Breast epithelium (tissue), 4 donors: ENCODE measurements around the gene PGAM5. TPM values are rescaled to one million over a fixed set of nuclear protein-coding genes. Genes with fewer than 3 reads are reported as not detected.
A peak's percentile ranks its signal among the peaks of the same experiment; 100 is the strongest.

Source experiments
- DNase-seq, 2 donors: peaks; one replicate each; pipeline ENCODE4 v3.0.0-alpha.2; 2019; ENCODE audit warnings: low spot score in 2 of 2
- H3K27ac ChIP-seq, 2 donors: fragments of 200-600 bp; sonication (generic) in 1 of 2; one replicate each; pipeline ENCODE4 v1.5.1; 2016 to 2019; ENCODE audit warnings: mild to moderate bottlenecking in 1 of 2
- H3K27me3 ChIP-seq, 2 donors: fragments of 200-600 bp; sonication (generic) in 1 of 2; one replicate each; pipeline versions ENCODE4 v1.5.1 to v1.6.0; 2017 to 2019; ENCODE audit warnings: control low read depth in 1 of 2, mild to moderate bottlenecking in 1 of 2
- H3K36me3 ChIP-seq: fragments of 200-600 bp; one replicate; pipeline ENCODE4 v1.5.1; 2019
- H3K4me1 ChIP-seq, 2 donors: fragments of 200-600 bp; sonication (generic); one replicate each; pipeline ENCODE4 v1.5.1; 2016 to 2019; ENCODE audit warnings: control low read depth in 1 of 2
- H3K4me3 ChIP-seq, 3 donors: fragments of 200-600 bp; sonication (generic); 1 replicate in 2 of 3; 2 replicates in 1 of 3; pipeline ENCODE4 v1.5.1; 2016 to 2019; ENCODE audit warnings: mild to moderate bottlenecking in 3 of 3, moderate library complexity in 2 of 3
- H3K9me3 ChIP-seq, 2 donors: fragments of 200-600 bp; sonication (generic) in 1 of 2; one replicate each; pipeline ENCODE4 v1.5.1; 2016 to 2019; ENCODE audit warnings: control low read depth in 1 of 2
- POLR2A ChIP-seq: fragments of 450-650 bp; IDR thresholded peaks from one replicate; pipeline ENCODE4 v1.6.1; 2016; ENCODE audit warnings: antibody characterized with exemption, mild to moderate bottlenecking, moderate library complexity
- POLR2AphosphoS5 ChIP-seq, 3 donors: sonication (generic); formaldehyde crosslinking; IDR thresholded peaks; one replicate each; pipeline ENCODE4 v1.6.1; 2017; ENCODE audit warnings: antibody characterized with exemption in 3 of 3
- intact Hi-C: fragments of 100-400 bp; cut with DNase I; formaldehyde crosslinking; loops from one replicate; pipeline ENCODE4 v1.15.1; 2023; ENCODE audit warnings: low total_unique reads
- total RNA-seq, 3 donors: library from RNA; depleted of rRNA; stranded (reverse); fragments of >200 nt; gene quantifications; one replicate each; pipeline ENCODE4 v1.1.0, GENCODE V29; 2016
- TF ChIP-seq, protein P1 (sequence below), 3 donors: fragments of 450-650 bp; IDR thresholded peaks; one replicate each; pipeline ENCODE4 v1.5.1; 2016 to 2017; ENCODE audit warnings: antibody characterized with exemption in 3 of 3, mild to moderate bottlenecking in 3 of 3, moderate library complexity in 3 of 3

Gene PGAM5
- total RNA-seq, 3 donors from 2014 or later, result 20.2 to 38.0 (median 22.8) TPM

DNA sequence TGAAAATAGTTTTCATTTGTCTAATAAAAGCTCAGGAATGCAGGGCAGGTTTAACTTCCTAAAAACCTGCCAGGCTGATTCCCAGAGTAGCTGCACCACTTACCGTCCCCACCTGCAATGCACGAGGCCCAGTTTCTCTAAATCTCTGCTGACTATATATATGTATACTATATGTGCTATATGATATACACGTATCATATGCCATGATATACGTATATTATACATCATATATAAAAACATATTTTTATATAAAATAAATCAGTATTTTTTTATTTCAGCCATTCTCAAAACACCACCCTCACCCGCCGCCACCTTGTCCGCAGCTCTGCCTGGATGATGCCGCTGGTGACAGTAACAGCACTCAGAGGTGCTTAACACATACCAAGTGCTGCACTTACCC, 48.7 kb downstream of the PGAM5 start:
- DNase-seq, result no peak
- Histone ChIP-seq H3K4me3 (peak overlapping the region in 1 of 3 donors; percentile 5), H3K9me3 (no peaks in the 10 kb centered on the region), H3K4me1 (peaks cover 5 to 13% of the 10 kb centered on the region in 2 donors), H3K27ac (no peak overlapping the region), H3K36me3 (no peaks in the 10 kb centered on the region), H3K27me3 (no peaks in the 10 kb centered on the region)
- intact Hi-C loops, result no loop called here
- TF ChIP-seq, protein P1, sequence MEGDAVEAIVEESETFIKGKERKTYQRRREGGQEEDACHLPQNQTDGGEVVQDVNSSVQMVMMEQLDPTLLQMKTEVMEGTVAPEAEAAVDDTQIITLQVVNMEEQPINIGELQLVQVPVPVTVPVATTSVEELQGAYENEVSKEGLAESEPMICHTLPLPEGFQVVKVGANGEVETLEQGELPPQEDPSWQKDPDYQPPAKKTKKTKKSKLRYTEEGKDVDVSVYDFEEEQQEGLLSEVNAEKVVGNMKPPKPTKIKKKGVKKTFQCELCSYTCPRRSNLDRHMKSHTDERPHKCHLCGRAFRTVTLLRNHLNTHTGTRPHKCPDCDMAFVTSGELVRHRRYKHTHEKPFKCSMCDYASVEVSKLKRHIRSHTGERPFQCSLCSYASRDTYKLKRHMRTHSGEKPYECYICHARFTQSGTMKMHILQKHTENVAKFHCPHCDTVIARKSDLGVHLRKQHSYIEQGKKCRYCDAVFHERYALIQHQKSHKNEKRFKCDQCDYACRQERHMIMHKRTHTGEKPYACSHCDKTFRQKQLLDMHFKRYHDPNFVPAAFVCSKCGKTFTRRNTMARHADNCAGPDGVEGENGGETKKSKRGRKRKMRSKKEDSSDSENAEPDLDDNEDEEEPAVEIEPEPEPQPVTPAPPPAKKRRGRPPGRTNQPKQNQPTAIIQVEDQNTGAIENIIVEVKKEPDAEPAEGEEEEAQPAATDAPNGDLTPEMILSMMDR (IDR thresholded peaks at IDR 0.05), result no peak
- TF ChIP-seq POLR2A (no peak), POLR2AphosphoS5 (IDR thresholded peaks at IDR 0.05) (no peak)

DNA sequence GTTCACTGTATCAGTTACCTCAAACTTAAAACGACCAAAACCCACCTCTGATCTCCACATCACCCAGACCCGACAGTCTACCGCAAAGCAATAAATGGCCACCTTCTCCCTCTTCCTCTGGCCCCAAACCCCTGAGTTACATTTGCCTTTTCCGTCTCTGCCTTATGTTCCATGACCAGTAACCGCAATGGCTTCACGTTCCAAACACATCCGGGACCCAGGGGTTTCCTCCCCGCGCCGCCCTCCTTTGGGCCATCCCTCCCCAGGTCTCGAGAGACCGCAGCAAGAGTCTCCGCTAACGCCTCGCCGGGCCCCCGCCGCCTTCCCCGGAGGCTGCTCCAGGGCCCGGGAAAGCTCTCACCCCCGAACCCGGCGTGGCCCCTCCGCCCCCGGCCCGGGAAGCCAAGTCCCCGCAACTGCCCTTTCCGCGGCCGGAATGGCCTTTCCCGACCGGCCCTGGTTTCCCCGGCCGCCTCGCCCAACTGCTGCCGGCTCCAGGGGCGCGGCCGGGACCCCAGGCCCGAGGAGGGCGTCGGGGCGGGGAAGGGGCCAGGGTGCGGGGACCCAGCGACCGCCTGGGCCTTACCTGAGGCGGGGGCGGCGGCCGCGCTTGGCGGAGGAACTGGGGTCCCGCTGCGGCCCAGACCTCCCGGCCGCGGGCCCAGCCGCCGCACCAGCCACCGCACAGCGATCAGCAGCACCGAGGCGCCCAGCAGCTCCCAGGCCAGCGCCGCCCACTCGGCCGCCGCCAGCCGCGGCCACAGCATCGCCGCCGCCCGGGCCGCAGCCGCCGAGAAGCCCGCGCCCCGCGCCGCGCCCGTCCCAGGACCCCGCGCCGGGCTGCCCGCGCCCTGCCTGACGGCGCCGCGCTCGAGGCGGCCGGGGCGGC, 50.6 kb downstream of the PGAM5 start, which contains the start of gene ANKLE2:
TSS of gene ANKLE2 (minus strand) at position 801 of the 889 bp plus-strand sequence. CDS start at position 767, 34 bp downstream.
- no peak for TF ChIP-seq POLR2AphosphoS5 (IDR thresholded peaks at IDR 0.05)
- no peak for TF ChIP-seq POLR2A
- TF ChIP-seq, protein P1 (IDR thresholded peaks at IDR 0.05), result no peak
- Histone ChIP-seq H3K4me3 (peak within 1 kb of the TSS; percentile 95 to 98 (median 98)), H3K9me3 (no peaks in the 10 kb centered on the region), H3K27ac (peak within 1 kb of the TSS; percentile 92 to 95), H3K27me3 (no peaks in the 10 kb centered on the region), H3K4me1 (peaks cover 5 to 13% of the 10 kb centered on the region in 2 donors), H3K36me3 (no peaks in the 10 kb centered on the region)
- intact Hi-C loops, result no loop called here
- no peak for DNase-seq

DNA sequence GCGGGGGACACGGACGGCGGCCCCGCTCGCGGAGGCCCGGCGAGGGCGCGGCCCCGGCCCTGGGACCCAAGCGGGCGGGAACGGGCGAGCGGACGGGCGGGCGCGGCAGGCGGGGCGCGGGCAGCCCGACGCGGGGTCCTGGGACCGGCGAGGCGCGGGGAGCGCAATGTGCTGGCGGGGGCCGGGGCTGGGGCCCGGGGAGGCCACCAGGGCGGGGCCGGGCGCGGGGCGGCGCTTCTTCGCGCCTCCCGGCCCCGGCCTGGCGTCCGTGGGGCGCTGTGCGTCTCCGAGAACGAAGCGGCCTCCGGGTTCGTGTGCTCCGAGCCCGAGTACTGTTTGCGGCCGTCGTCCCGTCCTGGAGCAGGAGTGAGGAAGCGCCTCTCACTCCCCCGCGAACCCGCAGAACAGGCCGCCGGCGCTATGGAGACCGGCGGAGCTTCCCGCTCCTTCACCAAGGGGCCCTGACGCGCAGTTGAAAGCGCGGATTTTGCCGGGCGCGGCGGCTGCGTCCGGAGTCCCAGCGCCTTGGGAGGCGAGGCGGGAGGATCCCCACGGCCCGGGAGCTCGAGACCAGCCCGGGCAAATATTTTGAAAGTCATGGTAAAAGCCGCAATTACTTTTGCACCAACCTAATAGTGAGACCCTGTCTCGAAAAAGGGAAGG, 51.4 kb downstream of the PGAM5 start:
- H3K27me3 ChIP-seq, result no peaks in the 10 kb centered on the region
- no peaks in the 10 kb centered on the region for H3K9me3 ChIP-seq
- peak overlapping the region; percentile 92 to 95 for H3K27ac ChIP-seq
- H3K36me3 ChIP-seq, result no peaks in the 10 kb centered on the region
- peak; percentile 70 to 79 for DNase-seq
- peak overlapping the region; percentile 47 to 98 (median 73) for H3K4me3 ChIP-seq
- intact Hi-C loops, result no loop called here
- TF ChIP-seq POLR2AphosphoS5 (IDR thresholded peaks at IDR 0.05), result peak in 2 of 3 donors; percentile 40 to 50
- TF ChIP-seq, protein P1 (IDR thresholded peaks at IDR 0.05), result no peak
- no peak for TF ChIP-seq POLR2A
- peaks cover 5 to 13% of the 10 kb centered on the region in 2 donors for H3K4me1 ChIP-seq

DNA sequence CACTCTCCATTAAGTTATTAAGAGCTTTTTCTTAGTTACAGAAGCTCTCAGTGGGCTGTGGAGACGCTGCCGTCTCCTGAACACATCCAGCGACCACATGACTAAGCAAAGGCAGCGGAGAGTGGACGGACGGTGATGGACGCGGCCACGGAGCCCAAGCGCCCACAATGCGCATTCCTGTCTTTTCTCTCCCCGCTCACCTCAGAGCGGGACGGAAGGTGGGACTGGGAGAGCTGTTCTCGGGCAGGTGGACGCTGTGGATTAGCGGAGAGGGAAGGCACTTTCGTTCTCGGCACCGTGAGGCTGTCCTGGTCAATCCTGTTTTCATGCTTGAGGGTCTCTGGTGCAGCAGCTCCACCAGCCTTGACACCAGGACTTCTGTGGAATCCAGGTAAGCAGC, 53.6 kb downstream of the PGAM5 start:
- intact Hi-C loops, result no loop called here
- TF ChIP-seq POLR2A (no peak), POLR2AphosphoS5 (IDR thresholded peaks at IDR 0.05) (no peak)
- TF ChIP-seq, protein P1 (IDR thresholded peaks at IDR 0.05), result no peak

More for the DNA sequence above, 53.6 kb downstream of the PGAM5 start:
- Histone ChIP-seq H3K27me3 (no peaks in the 10 kb centered on the region), H3K36me3 (no peaks in the 10 kb centered on the region), H3K9me3 (no peaks in the 10 kb centered on the region), H3K4me3 (no peak overlapping the region), H3K4me1 (peaks cover 5 to 13% of the 10 kb centered on the region in 2 donors), H3K27ac (no peak overlapping the region)
- DNase-seq, result no peak
